H9 (cell line): ENCODE data around the gene TMA7. TPM values are rescaled to one million over a fixed set of nuclear protein-coding genes. Genes with fewer than 3 reads are reported as not detected.
"Not testable (repeated sequence)": the region's sequence is repeated elsewhere in the genome, so short reads cannot be mapped to it uniquely, and the experiment has no call there.

Experiments
- DNase-seq: peaks from one replicate; pipeline ENCODE4 v3.0.0-alpha.2; 2017
- H2AFZ ChIP-seq: one replicate; pipeline ENCODE4 v1.6.1; 2013; ENCODE audit warnings: mild to moderate bottlenecking, low read length, control low read depth, moderate library complexity
- H2AK5ac ChIP-seq: 2 replicates; pipeline ENCODE4 v1.6.1; 2013; ENCODE audit warnings: low read length, control low read depth, mixed read lengths; ENCODE audit not compliant: insufficient read length
- H2BK120ac ChIP-seq: one replicate; pipeline ENCODE4 v1.6.1; 2013; ENCODE audit warnings: low read depth, mild to moderate bottlenecking, low read length, control low read depth, inconsistent platforms; ENCODE audit not compliant: poor library complexity, severe bottlenecking
- H2BK12ac ChIP-seq: 2 replicates; pipeline ENCODE4 v1.6.1; 2013; ENCODE audit warnings: low read length, control low read depth, mixed read lengths, low read depth; ENCODE audit not compliant: insufficient read length
- H2BK15ac ChIP-seq: 2 replicates; pipeline ENCODE4 v1.6.1; 2013; ENCODE audit warnings: low read depth, low read length, control low read depth
- H2BK20ac ChIP-seq: one replicate; pipeline ENCODE4 v1.6.1; 2013; ENCODE audit warnings: low read depth, mild to moderate bottlenecking, low read length, control low read depth, inconsistent platforms; ENCODE audit not compliant: poor library complexity, severe bottlenecking
- H2BK5ac ChIP-seq: 2 replicates; pipeline ENCODE4 v1.6.1; 2013; ENCODE audit warnings: low read length, control low read depth, mixed read lengths; ENCODE audit not compliant: insufficient read length
- H3K14ac ChIP-seq: 2 replicates; pipeline ENCODE4 v1.6.1; 2013; ENCODE audit warnings: low read length, control low read depth; ENCODE audit not compliant: insufficient read depth
- H3K18ac ChIP-seq: 2 replicates; pipeline ENCODE4 v1.6.1; 2013; ENCODE audit warnings: low read depth, mild to moderate bottlenecking, mixed read lengths, low read length, control low read depth; ENCODE audit not compliant: insufficient read length
- H3K23ac ChIP-seq: 2 replicates; pipeline ENCODE4 v1.6.1; 2013; ENCODE audit warnings: low read length, control low read depth, mixed read lengths, low read depth; ENCODE audit not compliant: insufficient read length
- H3K23me2 ChIP-seq: 2 replicates; pipeline ENCODE4 v1.6.1; 2013; ENCODE audit warnings: low read depth, mild to moderate bottlenecking, mixed read lengths, low read length, control low read depth; ENCODE audit not compliant: insufficient read length, poor library complexity, severe bottlenecking
- H3K27ac ChIP-seq: 2 replicates; pipeline ENCODE4 v1.5.1; 2013; ENCODE audit warnings: low read length, control low read depth, mixed read lengths, low read depth; ENCODE audit not compliant: insufficient read length
- H3K27me3 ChIP-seq: 2 replicates; pipeline ENCODE4 v1.6.1; 2013; ENCODE audit warnings: low read length, control low read depth, inconsistent platforms; ENCODE audit not compliant: insufficient read depth
- H3K4ac ChIP-seq: 2 replicates; pipeline ENCODE4 v1.6.1; 2013; ENCODE audit warnings: low read depth, mild to moderate bottlenecking, control low read depth, inconsistent platforms, low read length, moderate library complexity
- H3K4me1 ChIP-seq: 2 replicates; pipeline ENCODE4 v1.6.1; 2013; ENCODE audit warnings: low read length, control low read depth, inconsistent platforms; ENCODE audit not compliant: insufficient read depth
- H3K4me2 ChIP-seq: 2 replicates; pipeline ENCODE4 v1.6.1; 2013; ENCODE audit warnings: low read length, control low read depth, mixed read lengths; ENCODE audit not compliant: insufficient read length, insufficient read depth
- H3K56ac ChIP-seq: 2 replicates; pipeline ENCODE4 v1.6.1; 2013; ENCODE audit warnings: low read depth, mild to moderate bottlenecking, mixed read lengths, low read length, control low read depth; ENCODE audit not compliant: insufficient read length
- H3K79me1 ChIP-seq: 2 replicates; pipeline ENCODE4 v1.6.1; 2013; ENCODE audit warnings: low read depth, mild to moderate bottlenecking, moderate library complexity, low read length, control low read depth, inconsistent platforms; ENCODE audit not compliant: insufficient read depth, poor library complexity, severe bottlenecking
- H3K79me2 ChIP-seq: 2 replicates; pipeline ENCODE4 v1.6.1; 2013; ENCODE audit warnings: low read length, control low read depth, inconsistent platforms; ENCODE audit not compliant: insufficient read depth
- H3K9ac ChIP-seq: 2 replicates; pipeline ENCODE4 v1.6.1; 2013; ENCODE audit warnings: low read length, control low read depth, mixed read lengths; ENCODE audit not compliant: insufficient read length; ENCODE audit errors: extremely low read depth
- H3K9me3 ChIP-seq: one replicate; pipeline ENCODE4 v1.6.1; 2013; ENCODE audit warnings: low read depth, low read length, inconsistent platforms; ENCODE audit not compliant: control insufficient read depth
- H3T11ph ChIP-seq: one replicate; pipeline ENCODE4 v1.6.1; 2013; ENCODE audit warnings: mild to moderate bottlenecking, low read length, control low read depth, inconsistent platforms
- H4K20me1 ChIP-seq: one replicate; pipeline ENCODE4 v1.6.1; 2013; ENCODE audit not compliant: control insufficient read depth, insufficient read length, insufficient read depth
- H4K5ac ChIP-seq: 2 replicates; pipeline ENCODE4 v1.6.1; 2013; ENCODE audit warnings: low read depth, mild to moderate bottlenecking, mixed read lengths, low read length, control low read depth; ENCODE audit not compliant: insufficient read length
- H4K8ac ChIP-seq: replicated peaks from 2 replicates; pipeline ENCODE4 v1.6.1; 2013; ENCODE audit warnings: low read length, control low read depth, mixed read lengths, low read depth; ENCODE audit not compliant: insufficient read length
- H4K91ac ChIP-seq: 2 replicates; pipeline ENCODE4 v1.6.1; 2013; ENCODE audit warnings: low read depth, mild to moderate bottlenecking, moderate library complexity, mixed read lengths, low read length, control low read depth; ENCODE audit not compliant: insufficient read length
- H3K27ac Mint-ChIP-seq, 3 experiments: 2 replicates in 2 of 3; 3 replicates in 1 of 3; pipeline ENCODE4 v1.8.0; 2020 to 2021; ENCODE audit warnings: mixed read lengths in 3 of 3, mild to moderate bottlenecking in 1 of 3, moderate library complexity in 1 of 3
- H3K27me3 Mint-ChIP-seq: 2 replicates; pipeline ENCODE4 v1.8.0; 2021; ENCODE audit warnings: low read depth, mild to moderate bottlenecking, moderate library complexity, mixed read lengths
- H3K36me3 Mint-ChIP-seq, 3 experiments: 2 replicates in 2 of 3; 3 replicates in 1 of 3; pipeline ENCODE4 v1.8.0; 2020 to 2021; ENCODE audit warnings: low read depth in 3 of 3, mixed read lengths in 3 of 3; ENCODE audit not compliant: insufficient read depth in 1 of 3
- H3K4me1 Mint-ChIP-seq, 2 experiments: 2 replicates each; pipeline ENCODE4 v1.8.0; 2020; ENCODE audit warnings: mixed read lengths in 2 of 2
- H3K4me3 Mint-ChIP-seq, 2 experiments: 2 replicates in 1 of 2; 3 replicates in 1 of 2; pipeline ENCODE4 v1.8.0; 2020 to 2021; ENCODE audit warnings: mild to moderate bottlenecking in 2 of 2, mixed read lengths in 2 of 2, moderate library complexity in 1 of 2
- H3K9me3 Mint-ChIP-seq, 2 experiments: 2 replicates in 1 of 2; 3 replicates in 1 of 2; pipeline ENCODE4 v1.8.0; 2020; ENCODE audit warnings: mild to moderate bottlenecking in 2 of 2, mixed read lengths in 2 of 2, moderate library complexity in 1 of 2
- WGBS: extraction: QIAGEN DNeasy Blood & Tissue Kit; methylation state at CpG from one replicate; pipeline ENCODE4 v1.1.7; 2013; ENCODE audit warnings: missing lambda C conversion rate, low lambda C conversion rate, mixed read lengths; ENCODE audit not compliant: insufficient read length; ENCODE audit errors: extremely low coverage; 5-methylcytosine and 5-hydroxymethylcytosine counted together
- total RNA-seq: library from RNA; stranded (reverse); gene quantifications from 2 replicates; pipeline ENCODE4 v1.2.1, GENCODE V29; 2021

Gene TMA7
- total RNA-seq, 1 experiment from 2014 or later: 305 TPM

DNA sequence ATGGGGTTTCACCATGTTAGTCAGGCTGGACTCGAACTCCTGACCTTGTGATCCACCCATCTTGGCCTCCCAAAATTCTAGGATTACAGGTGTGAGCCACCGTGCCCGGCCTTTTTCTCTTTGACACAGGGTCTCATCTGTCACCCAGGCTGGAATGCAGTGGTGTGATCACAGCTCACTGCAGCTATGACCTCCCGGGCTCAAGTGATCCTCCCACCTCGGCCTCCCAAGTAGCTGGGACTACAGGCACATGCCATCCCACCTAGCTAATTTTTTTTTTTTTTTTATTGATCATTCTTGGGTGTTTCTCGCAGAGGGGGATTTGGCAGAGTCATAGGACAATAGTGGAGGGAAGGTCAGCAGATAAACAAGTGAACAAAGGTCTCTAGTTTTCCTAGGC is 42.8 kb downstream of the TMA7 start:
- H3K56ac ChIP-seq, H4K20me1 ChIP-seq, H3K4me1 ChIP-seq, H2BK20ac ChIP-seq, H2AK5ac ChIP-seq, DNase-seq, H2BK12ac ChIP-seq, H3K27ac ChIP-seq, H3K9me3 Mint-ChIP-seq, H3T11ph ChIP-seq, H4K8ac ChIP-seq, H2AFZ ChIP-seq, H3K27me3 Mint-ChIP-seq, H2BK120ac ChIP-seq, H3K18ac ChIP-seq, H3K36me3 Mint-ChIP-seq, H3K79me1 ChIP-seq, H3K23ac ChIP-seq, H3K27ac Mint-ChIP-seq, H3K23me2 ChIP-seq, H3K4ac ChIP-seq, H3K9me3 ChIP-seq, H3K79me2 ChIP-seq, H4K91ac ChIP-seq, H3K9ac ChIP-seq, H3K4me3 Mint-ChIP-seq, H3K14ac ChIP-seq, H3K4me2 ChIP-seq, H4K5ac ChIP-seq, H3K27me3 ChIP-seq, H2BK15ac ChIP-seq, H2BK5ac ChIP-seq: not testable (repeated sequence)
- H3K4me1 Mint-ChIP-seq: peaks cover 10 to 12% of the 10 kb centered on the region in 2 experiments
- WGBS: no CpG with 5 or more reads among the region's 6 CpGs
